PC-3 (cell line): ENCODE measurements around the gene DPY30. TPM values are rescaled to one million over a fixed set of nuclear protein-coding genes. Genes with fewer than 3 reads are reported as not detected.

Experiments
- ATAC-seq: fragments of 200-7000 bp; cut with Tn5 transposase; 2 replicates; pipeline ENCODE4 v1.9.1; 2020; ENCODE audit warnings: mild to moderate bottlenecking, moderate library complexity
- BruUV-seq: library from RNA; stranded (reverse); fragments of 400-500 nt; replicated peaks from 2 replicates; lab custom pipeline; 2021; lab: Mats Ljungman, UMichigan
- CTCF ChIA-PET: fragments of 300-600 bp; sonication (Branson Sonifier 250); formaldehyde crosslinking; loops from one replicate; lab custom pipeline; 2022; ENCODE audit warnings: antibody characterized with exemption; lab: Charles Lee
- POLR2A ChIA-PET: fragments of 300-600 bp; sonication (Branson Sonifier 250); formaldehyde crosslinking; loops from one replicate; lab custom pipeline; 2022; ENCODE audit warnings: antibody characterized with exemption; ENCODE audit not compliant: unreplicated experiment; lab: Charles Lee
- DNase-seq: peaks from one replicate; pipeline ENCODE4 v3.0.0-alpha.2; 2015
- H2AFZ ChIP-seq: fragments of 300-600 bp; sonication (generic); 2 replicates; pipeline ENCODE4 v1.6.0; 2016; ENCODE audit warnings: antibody characterized with exemption, low read length
- H3F3A ChIP-seq: fragments of 300-600 bp; sonication (generic); one replicate; pipeline ENCODE4 v1.6.0; 2017; ENCODE audit warnings: antibody characterized with exemption, low read length, control low read depth, mild to moderate bottlenecking; ENCODE audit not compliant: unreplicated experiment
- H3K27ac ChIP-seq: fragments of 300-600 bp; sonication (generic); 2 replicates; pipeline ENCODE4 v1.5.1; 2016; ENCODE audit warnings: mild to moderate bottlenecking, low read length
- H3K27me3 ChIP-seq: fragments of 300-600 bp; sonication (generic); 2 replicates; pipeline ENCODE4 v1.6.1; 2016; ENCODE audit warnings: low read length, mixed read lengths
- H3K36me3 ChIP-seq: fragments of 300-600 bp; sonication (generic); 2 replicates; pipeline ENCODE4 v1.6.1; 2016; ENCODE audit warnings: low read depth, mixed run types, low read length, mixed read lengths
- H3K4me1 ChIP-seq: fragments of 300-600 bp; sonication (generic); 2 replicates; pipeline ENCODE4 v1.5.1; 2016; ENCODE audit warnings: low read length; ENCODE audit not compliant: insufficient read depth
- H3K4me2 ChIP-seq: fragments of 300-600 bp; sonication (generic); 2 replicates; pipeline ENCODE4 v1.6.0; 2016; ENCODE audit warnings: low read length
- H3K4me3 ChIP-seq: fragments of 300-600 bp; sonication (generic); 2 replicates; pipeline ENCODE4 v1.5.1; 2016; ENCODE audit warnings: mild to moderate bottlenecking, low read length, mixed read lengths
- H3K79me2 ChIP-seq: fragments of 300-600 bp; sonication (generic); 2 replicates; pipeline ENCODE4 v1.6.1; 2017; ENCODE audit warnings: low read length, mixed read lengths
- H3K9ac ChIP-seq: fragments of 300-600 bp; sonication (generic); 2 replicates; pipeline ENCODE4 v1.6.0; 2016; ENCODE audit warnings: mild to moderate bottlenecking, low read length
- H3K9me2 ChIP-seq: fragments of 300-600 bp; sonication (generic); replicated peaks from 2 replicates; pipeline ENCODE4 v1.6.1; 2016; ENCODE audit warnings: mixed run types, low read length, mixed read lengths
- H3K9me3 ChIP-seq: fragments of 300-600 bp; sonication (generic); 2 replicates; pipeline ENCODE4 v1.6.1; 2016; ENCODE audit warnings: low read length, mixed read lengths
- H4K20me1 ChIP-seq: fragments of 300-600 bp; sonication (generic); 2 replicates; pipeline ENCODE4 v1.6.1; 2016; ENCODE audit warnings: low read length, mixed read lengths
- EZH2 ChIP-seq: fragments of 300-600 bp; sonication (generic); IDR thresholded peaks from one replicate; pipeline ENCODE4 v1.6.1; 2017; ENCODE audit warnings: antibody characterized with exemption, mild to moderate bottlenecking, low read length; ENCODE audit not compliant: unreplicated experiment
- EZH2phosphoT487 ChIP-seq: fragments of 300-600 bp; sonication (generic); IDR thresholded peaks from 2 replicates; pipeline ENCODE4 v1.6.1; 2018; ENCODE audit warnings: mild to moderate bottlenecking, antibody characterized with exemption, low read length, borderline replicate concordance
- intact Hi-C: fragments of 100-400 bp; cut with micrococcal nuclease; formaldehyde crosslinking; loops from 2 replicates; pipeline ENCODE4 v1.9.0; 2023
- total RNA-seq: library from RNA; depleted of rRNA; stranded (reverse); fragments of >200 nt; gene quantifications from 2 replicates; pipeline ENCODE4 v1.2.3, GENCODE V29; 2014
- TF ChIP-seq, protein P1 (sequence below): fragments of 300-600 bp; sonication (generic); conservative IDR thresholded peaks from 2 replicates; pipeline ENCODE4 v1.5.1; 2017; ENCODE audit warnings: antibody characterized with exemption, low read depth, mild to moderate bottlenecking, low read length

DPY30 gene
- total RNA-seq, 1 experiment from 2014 or later, result 127 TPM

DNA sequence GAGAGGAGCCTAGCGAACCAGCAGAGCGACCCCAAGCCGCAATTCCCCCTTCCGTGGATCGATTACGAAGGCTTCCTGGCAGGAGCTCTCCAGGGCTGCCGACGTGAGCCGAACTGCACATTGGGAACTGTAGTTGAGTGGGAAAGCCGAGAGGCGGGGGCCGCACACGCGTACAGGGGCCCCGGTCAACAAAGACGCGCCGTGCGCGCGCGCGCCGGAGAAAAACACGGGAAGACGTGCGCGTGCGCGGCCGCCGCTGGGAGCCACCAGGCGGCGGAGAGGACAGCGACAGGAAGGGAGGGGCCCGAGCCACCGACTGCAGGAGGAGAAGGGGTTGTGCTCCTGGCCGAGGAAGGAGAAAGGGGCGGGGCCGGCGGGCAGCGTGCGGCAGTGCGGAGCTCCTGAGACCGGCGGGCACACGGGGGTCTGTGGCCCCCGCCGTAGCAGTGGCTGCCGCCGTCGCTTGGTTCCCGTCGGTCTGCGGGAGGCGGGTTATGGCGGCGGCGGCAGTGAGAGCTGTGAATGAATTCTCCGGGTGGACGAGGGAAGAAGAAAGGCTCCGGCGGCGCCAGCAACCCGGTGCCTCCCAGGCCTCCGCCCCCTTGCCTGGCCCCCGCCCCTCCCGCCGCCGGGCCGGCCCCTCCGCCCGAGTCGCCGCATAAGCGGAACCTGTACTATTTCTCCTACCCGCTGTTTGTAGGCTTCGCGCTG, 23.9 kb upstream of the DPY30 start, which contains the start of gene SPAST:
Gene SPAST, plus strand, starts transcription at position 247 of the 711 bp plus-strand sequence. Its CDS starts 276 bp downstream, at position 523.
- POLR2A ChIA-PET, result interaction anchor here (0.7 to 2.5 kb wide), 3 partner anchors 24 to 1601 kb away, joined by 5 to 17 read pairs (median 8); partner anchors contain the start of genes DPY30 and SLC30A6
- peak; percentile 88 for TF ChIP-seq EZH2phosphoT487
- TF ChIP-seq, protein P1, sequence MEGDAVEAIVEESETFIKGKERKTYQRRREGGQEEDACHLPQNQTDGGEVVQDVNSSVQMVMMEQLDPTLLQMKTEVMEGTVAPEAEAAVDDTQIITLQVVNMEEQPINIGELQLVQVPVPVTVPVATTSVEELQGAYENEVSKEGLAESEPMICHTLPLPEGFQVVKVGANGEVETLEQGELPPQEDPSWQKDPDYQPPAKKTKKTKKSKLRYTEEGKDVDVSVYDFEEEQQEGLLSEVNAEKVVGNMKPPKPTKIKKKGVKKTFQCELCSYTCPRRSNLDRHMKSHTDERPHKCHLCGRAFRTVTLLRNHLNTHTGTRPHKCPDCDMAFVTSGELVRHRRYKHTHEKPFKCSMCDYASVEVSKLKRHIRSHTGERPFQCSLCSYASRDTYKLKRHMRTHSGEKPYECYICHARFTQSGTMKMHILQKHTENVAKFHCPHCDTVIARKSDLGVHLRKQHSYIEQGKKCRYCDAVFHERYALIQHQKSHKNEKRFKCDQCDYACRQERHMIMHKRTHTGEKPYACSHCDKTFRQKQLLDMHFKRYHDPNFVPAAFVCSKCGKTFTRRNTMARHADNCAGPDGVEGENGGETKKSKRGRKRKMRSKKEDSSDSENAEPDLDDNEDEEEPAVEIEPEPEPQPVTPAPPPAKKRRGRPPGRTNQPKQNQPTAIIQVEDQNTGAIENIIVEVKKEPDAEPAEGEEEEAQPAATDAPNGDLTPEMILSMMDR, result peak; percentile 37; the same call in 1 of the 2 replicates
- no peak for TF ChIP-seq EZH2
- H3K4me2 ChIP-seq, result peak within 1 kb of the TSS; percentile 98
- intact Hi-C loops, result loop anchor here (1.0 to 2.0 kb wide), 4 partner anchors 24 to 101 kb away; partner anchors contain the start of genes DPY30, MEMO1 and SLC30A6
- H3K36me3 ChIP-seq, result no peaks in the 10 kb centered on the region
- H3K9ac ChIP-seq, result peak within 1 kb of the TSS; percentile 69
- H3K9me2 ChIP-seq, result no peaks in the 10 kb centered on the region
- H3K79me2 ChIP-seq, result peaks cover 16% of the 10 kb centered on the region
- no peaks in the 10 kb centered on the region for H3K9me3 ChIP-seq
- peak; percentile 89 for ATAC-seq
- peak within 1 kb of the TSS; percentile 48 for H3K27ac ChIP-seq
- CTCF ChIA-PET, result interaction anchor here (0.6 to 1.6 kb wide), 5 partner anchors 8 to 102 kb away, joined by 3 to 6 read pairs (median 5); partner anchors contain the start of genes DPY30 and SLC30A6
- peak within 1 kb of the TSS; percentile 93 for H3K4me3 ChIP-seq
- H3K4me1 ChIP-seq, result peaks cover 19% of the 10 kb centered on the region
- no peaks in the 10 kb centered on the region for H3F3A ChIP-seq
- H3K27me3 ChIP-seq, result no peaks in the 10 kb centered on the region
- peak; percentile 99 for DNase-seq
- H2AFZ ChIP-seq, result peak within 1 kb of the TSS; percentile 87
- no TSS peak for BruUV-seq
- no peaks in the 10 kb centered on the region for H4K20me1 ChIP-seq

DNA sequence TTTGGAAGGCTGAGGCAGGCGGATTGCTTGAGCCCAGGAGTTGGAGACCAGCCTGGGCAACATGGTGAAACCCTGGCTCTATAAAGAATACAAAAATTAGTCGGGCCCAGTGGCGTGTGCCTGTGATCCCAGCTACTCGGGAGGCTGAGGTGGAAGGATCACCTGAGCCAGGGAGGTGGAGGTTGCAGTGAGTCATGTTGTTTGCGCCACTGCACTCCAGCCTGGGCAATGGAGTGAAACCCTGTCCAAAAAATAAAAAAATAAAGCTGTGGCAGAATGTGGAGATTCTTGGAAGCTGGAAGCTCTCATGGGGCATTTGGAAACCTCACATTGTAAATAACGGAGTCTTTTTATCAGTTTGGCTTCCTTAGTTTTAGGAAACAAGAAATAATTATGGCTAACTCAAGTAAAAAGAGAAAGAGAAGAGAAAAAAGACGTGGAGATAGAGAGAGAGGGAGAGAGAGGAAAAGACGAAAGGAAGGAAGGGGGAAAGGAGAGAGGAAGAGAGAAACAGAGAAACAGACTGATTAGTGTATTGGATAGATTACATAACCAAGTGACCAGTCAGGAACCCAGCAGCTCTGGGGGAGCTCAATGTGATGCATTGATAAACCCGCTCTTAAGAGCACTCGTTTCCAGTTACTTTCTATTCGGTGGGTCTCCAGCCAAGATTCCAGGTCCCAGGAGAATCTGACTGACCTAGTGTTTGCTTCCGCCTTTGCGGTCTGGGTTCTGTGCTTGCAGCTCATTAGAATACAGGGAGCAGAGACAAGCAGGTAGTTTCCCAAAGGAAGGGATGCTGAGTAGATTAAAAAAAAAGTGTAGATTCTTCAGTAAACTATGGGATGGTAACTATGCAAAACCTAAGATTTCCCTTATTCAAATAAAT, 22.6 kb upstream of the DPY30 start:
- Histone ChIP-seq H3K27me3 (no peaks in the 10 kb centered on the region), H3K9me2 (no peaks in the 10 kb centered on the region), H3K4me2 (peak overlapping the region; percentile 79), H3K36me3 (no peaks in the 10 kb centered on the region), H3K79me2 (peaks cover 16% of the 10 kb centered on the region), H3F3A (no peaks in the 10 kb centered on the region), H3K9ac (peak overlapping the region; percentile 52), H4K20me1 (no peaks in the 10 kb centered on the region), H3K27ac (0 out of 2 replicates have a peak overlapping the region, but pooled peaks have one; percentile 2), H3K9me3 (no peaks in the 10 kb centered on the region), H2AFZ (peak overlapping the region; percentile 73), H3K4me1 (peaks cover 19% of the 10 kb centered on the region), H3K4me3 (peak overlapping the region; percentile 93)
- DNase-seq, result peak; percentile 57
- TF ChIP-seq EZH2phosphoT487 (no peak), EZH2 (no peak)
- TF ChIP-seq, protein P1, result no peak
- no TSS peak for BruUV-seq
- ChIA-PET CTCF (interaction anchor here (1.5 to 1.6 kb wide), 2 partner anchors 23 to 103 kb away, joined by 6 read pairs; partner anchors contain the start of genes DPY30 and SLC30A6), POLR2A (interaction anchor here (0.7 to 2.5 kb wide), 3 partner anchors 23 to 1600 kb away, joined by 3 to 17 read pairs (median 5); partner anchors contain the start of gene DPY30)
- ATAC-seq, result peak; percentile 12
- intact Hi-C loops, result loop anchor here (2.0 kb wide), 2 partner anchors 73 to 103 kb away; partner anchors contain the start of gene SLC30A6
